H54 (cell line): Measurements from ENCODE around the gene BNC2.
"Not testable (repeated sequence)": the region's sequence is repeated elsewhere in the genome, so short reads cannot be mapped to it uniquely, and the experiment has no call there.

Source experiments
- DNase-seq: peaks from one replicate; pipeline ENCODE4 v3.0.0; 2011; ENCODE audit warnings: low spot score, mixed read lengths; ENCODE audit not compliant: insufficient read length
- FAIRE-seq: peaks from 3 replicates; lab custom pipeline; 2011; peaks lifted over from hg19 to GRCh38; lab: Jason Lieb, UNC
- POLR2A ChIP-seq: IDR thresholded peaks from 2 replicates; pipeline ENCODE4 v1.6.1; 2011; ENCODE audit warnings: low read depth, mild to moderate bottlenecking, low read length

The BNC2 gene

DNA sequence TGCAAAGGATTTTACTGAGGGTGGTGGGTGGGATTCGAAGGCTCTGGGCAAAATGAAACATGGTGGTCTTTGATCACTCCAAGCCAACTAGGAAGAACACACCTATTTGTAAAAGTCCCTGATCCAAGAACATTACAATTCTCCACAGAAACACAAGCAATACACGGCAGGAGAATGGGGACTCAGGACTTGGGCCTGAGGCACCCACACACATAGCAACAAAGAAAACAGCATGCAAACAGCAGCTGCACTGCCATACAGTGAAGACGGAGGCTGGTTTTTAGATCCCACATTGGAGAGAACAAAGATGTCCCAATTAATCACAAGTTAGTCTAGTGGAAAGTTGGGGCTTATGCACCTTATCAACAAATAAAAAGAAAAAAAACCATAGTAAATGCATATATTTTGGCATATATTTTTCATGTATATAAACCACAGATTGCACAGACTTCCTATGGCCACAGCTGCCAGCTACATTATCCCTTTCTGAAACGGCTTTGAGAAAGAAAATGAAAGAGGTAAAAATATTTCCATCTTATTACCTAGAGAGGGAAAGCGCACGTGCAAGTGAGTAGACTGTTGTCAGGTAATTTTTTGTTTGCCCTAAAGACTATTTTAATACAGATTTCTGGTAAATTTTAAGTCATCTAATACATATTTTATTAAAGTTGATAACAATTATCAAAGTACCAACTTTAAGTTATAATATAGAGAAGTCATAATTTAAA, 410.9 kb downstream of the BNC2 start:
- DNase-seq (no peak), FAIRE-seq (no peak)
- TF ChIP-seq POLR2A, result no peak

GRCh38 chr9:16458696-16459420, 411.6 kb downstream of the BNC2 start:
- TF ChIP-seq POLR2A, result no peak
- DNase-seq (peak; percentile 4), FAIRE-seq (peak; percentile 91)

DNA sequence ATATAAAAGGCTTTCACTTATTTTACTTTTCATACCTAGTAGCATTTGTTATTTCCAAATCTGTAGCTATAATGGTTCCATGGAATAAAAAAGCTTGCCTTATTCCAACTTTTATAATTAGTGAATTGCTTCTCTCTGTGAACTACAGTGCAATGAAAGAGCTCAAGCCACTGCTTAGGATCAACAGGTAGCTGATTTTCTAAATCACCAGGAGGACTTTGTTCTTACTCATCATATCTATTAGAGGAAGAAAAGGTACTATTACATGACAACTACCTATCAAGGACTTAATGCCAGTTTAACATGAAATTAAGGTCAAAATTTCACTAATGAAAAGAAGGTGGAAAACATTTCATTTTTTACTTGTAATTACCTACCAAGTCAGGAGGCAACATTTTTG, 414.6 kb downstream of the BNC2 start:
- no peak for FAIRE-seq
- no peak for TF ChIP-seq POLR2A
- DNase-seq, result no peak

DNA sequence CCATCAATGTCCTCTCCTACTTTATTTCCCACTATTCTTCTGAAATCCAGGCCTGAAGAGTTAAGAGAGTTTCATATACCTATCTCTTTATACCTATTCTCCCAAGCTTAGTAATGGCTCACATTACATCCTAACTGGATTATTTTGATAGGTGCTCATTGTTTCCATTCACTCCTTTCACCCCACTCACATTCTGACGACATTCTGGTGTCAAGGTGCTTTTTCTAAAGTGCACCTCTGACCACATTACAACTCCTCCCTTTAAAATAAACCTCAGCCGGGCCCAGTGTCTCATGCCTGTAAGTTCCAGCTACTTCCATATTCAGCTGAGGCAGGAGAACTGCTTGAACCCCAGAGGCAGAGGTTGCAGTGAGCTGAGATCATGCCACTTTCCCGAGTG, 417.1 kb downstream of the BNC2 start:
- FAIRE-seq (no peak), DNase-seq (no peak)
- no peak for TF ChIP-seq POLR2A

DNA sequence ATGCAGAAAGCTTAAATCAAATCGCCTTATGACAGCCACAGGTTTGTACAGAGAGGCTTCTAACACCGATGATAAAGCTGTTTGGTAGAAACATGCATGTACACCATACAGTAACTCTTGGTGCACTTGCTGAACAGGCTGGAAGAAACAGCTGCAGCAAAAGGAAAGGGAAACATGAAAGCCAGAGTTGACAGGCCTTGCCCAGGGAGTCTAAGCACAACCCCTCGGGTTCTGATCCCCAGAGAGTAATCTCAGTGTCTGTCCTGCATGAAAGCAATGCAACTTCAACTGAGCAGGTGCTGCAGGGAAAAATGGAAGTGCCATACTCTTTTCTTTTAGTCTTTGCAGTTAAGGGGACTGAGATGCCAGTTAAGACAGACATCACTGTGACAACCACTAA, 419.9 kb downstream of the BNC2 start:
- no peak for TF ChIP-seq POLR2A
- DNase-seq (no peak), FAIRE-seq (peak; percentile 23)

DNA sequence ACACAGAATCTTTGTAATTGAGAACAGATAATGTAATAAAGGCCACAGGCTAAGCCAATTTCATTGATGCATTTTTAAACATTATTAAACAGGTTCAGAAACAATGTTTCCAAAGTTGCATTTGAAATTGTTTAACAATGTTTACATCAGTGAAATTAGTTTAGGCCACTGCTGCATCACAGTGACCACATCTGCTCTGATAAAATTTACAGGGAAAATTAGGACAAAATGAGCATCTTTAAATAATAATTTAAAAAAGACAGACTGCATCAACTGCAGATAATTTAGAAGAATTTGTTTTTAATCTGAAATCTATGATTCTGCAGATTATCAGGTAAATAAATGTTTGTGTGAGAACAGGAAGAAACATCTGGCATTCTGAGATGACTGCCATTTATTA, 420.4 kb downstream of the BNC2 start:
- FAIRE-seq, result no peak
- no peak for DNase-seq
- no peak for TF ChIP-seq POLR2A

DNA sequence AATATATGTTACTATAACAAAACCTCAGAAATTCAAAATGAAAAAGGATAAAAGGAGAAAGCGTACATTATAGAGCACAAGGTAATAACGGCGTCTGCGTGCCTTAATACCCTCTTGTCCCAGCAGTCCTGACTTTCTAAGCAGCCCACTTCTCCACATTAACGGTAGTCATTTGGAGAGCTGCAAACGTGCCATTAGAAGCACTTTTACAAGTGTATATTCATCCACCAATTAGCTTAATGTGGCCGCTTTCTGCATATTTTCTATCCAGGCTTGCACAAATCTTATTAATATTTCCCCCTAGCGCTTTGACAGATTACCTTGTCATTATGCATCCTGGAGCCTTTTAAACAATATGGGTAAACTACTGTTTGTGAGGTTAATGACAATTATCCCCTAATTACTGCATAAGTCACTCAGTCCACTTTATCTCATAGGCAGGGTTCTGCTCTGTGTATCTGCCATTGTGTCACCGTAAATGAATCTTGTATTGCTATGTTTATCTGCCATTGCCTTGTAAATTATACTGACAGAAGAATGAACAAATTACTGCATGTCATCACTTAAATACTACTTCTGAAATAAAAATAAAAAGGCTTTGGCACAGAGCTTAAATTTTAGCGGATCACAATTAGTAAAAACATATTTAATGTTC, 421.3 kb downstream of the BNC2 start:
- FAIRE-seq, result no peak

DNA sequence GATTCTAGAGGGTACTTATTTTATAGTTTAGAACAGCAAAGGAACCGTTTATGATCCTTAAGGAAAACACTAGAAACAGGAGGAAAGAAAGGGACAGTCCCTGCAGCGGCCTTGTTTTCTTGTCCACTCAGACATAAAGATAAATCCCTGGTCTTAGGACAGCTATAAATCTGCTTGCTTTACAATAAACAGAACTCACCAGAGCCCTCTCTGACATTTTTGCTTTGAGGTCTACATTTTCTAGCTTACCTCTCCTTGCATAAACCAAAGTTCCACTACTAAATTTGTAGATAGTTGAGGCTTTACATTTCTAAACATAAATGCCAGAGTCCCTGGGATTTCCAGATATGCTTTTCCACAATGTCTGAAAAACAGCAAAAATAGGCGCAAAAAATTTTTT, 422.5 kb downstream of the BNC2 start:
- FAIRE-seq, result no peak
- no peak for TF ChIP-seq POLR2A
- DNase-seq, result no peak

More for the DNA sequence above, 421.3 kb downstream of the BNC2 start:
- no peak for DNase-seq
- no peak for TF ChIP-seq POLR2A

GRCh38 chr9:16446636-16447035, 423.8 kb downstream of the BNC2 start:
- DNase-seq, result no peak
- no peak for FAIRE-seq
- TF ChIP-seq POLR2A, result no peak

DNA sequence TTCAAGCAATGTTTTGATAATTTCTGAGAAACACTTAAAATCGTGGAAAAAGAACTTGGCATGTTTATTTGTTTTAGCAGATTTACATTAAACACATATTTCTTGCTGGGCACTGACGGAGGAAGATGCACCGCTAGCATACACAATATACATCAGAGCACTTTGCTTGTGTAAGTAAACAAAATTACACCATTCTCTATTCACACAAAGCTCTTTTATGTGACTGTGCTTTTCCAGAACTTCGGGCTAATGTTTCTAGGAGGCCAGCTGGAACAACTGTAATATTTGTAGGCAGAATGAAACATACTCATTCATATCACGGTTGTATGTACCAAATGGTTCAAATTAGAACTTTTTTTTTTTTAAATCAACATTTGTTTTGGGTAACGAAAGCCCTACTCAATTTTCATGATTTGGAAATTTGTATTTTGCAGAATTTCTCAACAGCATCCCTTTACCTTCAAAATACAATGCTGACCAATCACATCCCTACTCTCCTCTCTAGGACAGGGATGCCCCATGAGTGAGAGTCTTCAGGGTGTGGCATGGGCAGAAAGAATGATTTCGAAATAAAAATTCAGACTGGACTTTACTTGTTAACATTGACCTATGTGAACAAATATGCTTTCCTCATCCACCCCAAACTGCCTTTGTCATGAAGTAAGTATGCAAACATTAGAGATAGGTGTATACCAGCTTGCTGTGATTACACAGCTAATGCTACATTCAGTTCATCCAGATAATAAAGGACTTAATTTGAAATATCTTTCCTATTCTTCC, 425.1 kb downstream of the BNC2 start:
- no peak for TF ChIP-seq POLR2A
- peak; percentile 89 for FAIRE-seq
- no peak for DNase-seq

DNA sequence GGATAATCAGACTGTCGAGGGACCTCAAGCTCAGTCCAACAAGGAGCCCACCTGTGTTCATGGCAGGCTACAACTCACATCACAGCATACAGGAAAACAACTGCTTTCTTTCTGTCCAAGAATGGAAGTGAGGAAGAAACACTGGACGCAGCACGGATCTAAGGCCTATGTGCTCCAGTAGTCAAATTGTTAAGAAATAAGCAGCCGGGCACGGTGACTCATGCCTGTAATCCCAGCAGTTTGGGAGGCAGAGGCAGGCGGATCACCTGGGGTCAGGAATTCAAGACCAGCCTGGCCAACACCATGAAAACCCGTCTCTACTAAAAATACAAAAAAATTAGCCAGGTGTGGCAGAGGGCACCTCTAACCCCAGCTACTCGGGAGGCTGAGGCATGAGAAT, 427.8 kb downstream of the BNC2 start:
- no peak for TF ChIP-seq POLR2A
- peak; percentile 95 for FAIRE-seq
- DNase-seq, result no peak

DNA sequence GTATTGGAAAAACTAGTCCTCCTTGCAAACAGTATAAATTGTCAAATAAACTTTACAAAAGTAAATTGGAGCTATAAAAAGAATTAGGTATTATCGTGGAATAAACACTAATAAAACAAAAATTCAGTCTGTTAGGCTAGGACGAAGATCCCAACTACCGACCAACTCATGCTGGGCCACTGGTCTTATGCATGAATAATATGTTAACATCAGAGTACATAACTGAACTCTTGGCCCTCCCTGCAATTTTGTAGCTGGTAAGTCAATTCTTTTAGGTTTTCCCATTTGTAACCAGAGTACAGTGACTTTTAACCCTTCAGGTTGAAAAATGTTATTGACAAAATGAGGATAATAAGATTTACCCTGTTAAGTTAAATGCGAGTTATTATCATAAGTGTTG, 428.7 kb downstream of the BNC2 start:
- no peak for FAIRE-seq
- TF ChIP-seq POLR2A, result no peak
- no peak for DNase-seq

DNA sequence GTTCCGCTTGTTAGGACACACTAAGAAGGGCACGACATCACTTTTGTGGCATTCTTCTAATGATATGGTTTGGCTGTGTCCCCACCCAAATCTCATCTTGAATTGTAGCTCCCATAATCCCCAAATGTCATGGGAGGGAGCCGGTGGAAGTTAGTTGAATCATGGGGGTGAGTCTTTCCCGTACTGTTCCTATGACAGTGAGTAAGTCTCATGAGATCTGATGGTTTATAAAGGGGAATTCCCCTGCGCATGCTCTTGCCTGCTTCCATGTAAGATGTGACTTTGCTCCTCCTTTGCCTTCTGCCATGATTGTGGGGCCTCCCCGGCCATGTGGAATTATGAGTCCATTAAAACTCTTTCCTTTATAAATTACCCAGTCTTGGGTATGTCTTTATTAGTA, 431.6 kb downstream of the BNC2 start:
- FAIRE-seq, DNase-seq: not testable (repeated sequence)

DNA sequence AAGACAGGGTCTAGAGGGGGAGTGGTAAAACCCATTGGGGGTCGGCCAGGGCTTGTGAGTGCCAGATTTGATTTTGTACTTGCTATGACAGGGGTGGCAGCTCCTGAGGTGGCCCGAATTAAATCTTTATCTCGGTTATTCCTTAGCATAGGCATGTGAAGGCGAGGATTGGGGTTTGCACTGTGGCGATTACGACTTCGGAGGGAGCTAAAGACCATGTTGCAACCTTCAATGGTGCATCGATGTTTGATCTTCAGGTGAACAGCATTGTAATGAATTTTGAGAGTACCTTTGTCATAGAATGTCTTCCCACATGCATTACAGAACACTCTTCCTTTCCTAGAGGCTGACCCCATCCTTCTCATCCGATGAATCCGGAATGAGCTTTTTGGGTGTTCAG, 433.9 kb downstream of the BNC2 start:
- DNase-seq (no peak), FAIRE-seq (no peak)
- TF ChIP-seq POLR2A, result no peak
